K562 (cell line): ENCODE measurements around the gene GRAMD1B. TPM values are rescaled to one million over a fixed set of nuclear protein-coding genes. Genes with fewer than 3 reads are reported as not detected.

Experiments used
- ATAC-seq: fragments of 200-7000 bp; cut with Tn5 transposase; 3 replicates; pipeline ENCODE4 v1.9.1; 2020; ENCODE audit warnings: moderate library complexity
- BruUV-seq: library from RNA; stranded (reverse); fragments of 400-500 nt; replicated peaks from 2 replicates; lab custom pipeline; 2021; lab: Mats Ljungman, UMichigan
- CTCF ChIA-PET: fragments of 300-600 bp; formaldehyde crosslinking; extraction: SDS; loops from one replicate; lab custom pipeline; 2021; ENCODE audit warnings: low intra/inter-chr PET ratio; lab: Yijun Ruan, JAX
- POLR2A ChIA-PET: fragments of 300-600, 350-650 bp; sonication (Branson Sonifier 250); formaldehyde crosslinking; extraction: SDS; loops from one replicate; lab custom pipeline; 2021; ENCODE audit warnings: antibody characterized with exemption, inconsistent platforms; lab: Yijun Ruan, JAX
- DNase-seq, 4 experiments: peaks; one replicate each; pipeline versions ENCODE4 v3.0.0 to v3.0.0-alpha.2; 2011 to 2018; ENCODE audit warnings: low spot score in 3 of 4, mixed read lengths in 3 of 4; ENCODE audit errors: extremely low read depth in 1 of 4
- FAIRE-seq: peaks from 2 replicates; lab custom pipeline; 2011; peaks lifted over from hg19 to GRCh38; lab: Jason Lieb, UNC
- H2AFZ ChIP-seq: 2 replicates; pipeline ENCODE4 v1.6.0; 2011; ENCODE audit warnings: low read depth, low read length, control low read depth, inconsistent platforms
- H3K27ac ChIP-seq: fragments of 200-600 bp; 3 replicates; pipeline ENCODE4 v1.8.0; 2011; ENCODE audit warnings: low read depth, mild to moderate bottlenecking, control low read depth, inconsistent platforms, low read length, moderate library complexity, mixed read lengths; ENCODE audit errors: extremely low read depth
- H3K27me3 ChIP-seq, 2 experiments: fragments of 300-600 bp in 1 of 2; 2 replicates in 1 of 2; 3 replicates in 1 of 2; pipeline versions ENCODE4 v1.6.0 to v1.8.0; 2011; ENCODE audit warnings: inconsistent platforms in 2 of 2, low read length in 2 of 2, mild to moderate bottlenecking in 1 of 2, mixed read lengths in 1 of 2, moderate library complexity in 1 of 2; ENCODE audit not compliant: control insufficient read depth in 2 of 2, insufficient read depth in 2 of 2
- H3K36me3 ChIP-seq: fragments of 300-600 bp; 3 replicates; pipeline ENCODE4 v1.8.0; 2011; ENCODE audit warnings: mild to moderate bottlenecking, low read length, inconsistent platforms; ENCODE audit not compliant: control insufficient read depth, insufficient read depth
- H3K4me1 ChIP-seq, 2 experiments: fragments of 200-600 bp in 1 of 2; replicated peaks in 1 of 2; 2 replicates in 1 of 2; 3 replicates in 1 of 2; pipeline versions ENCODE4 v1.5.1 to v1.8.0; 2011; ENCODE audit warnings: inconsistent platforms in 2 of 2, low read length in 2 of 2, mild to moderate bottlenecking in 1 of 2, mixed read lengths in 1 of 2, moderate library complexity in 1 of 2; ENCODE audit not compliant: control insufficient read depth in 2 of 2, insufficient read depth in 2 of 2
- H3K4me2 ChIP-seq: 2 replicates; pipeline ENCODE4 v1.6.1; 2011; ENCODE audit warnings: low read length, control low read depth, inconsistent platforms, mixed read lengths; ENCODE audit not compliant: insufficient read depth
- H3K4me3 ChIP-seq: fragments of 200-600 bp; sonication (generic), shearing (Covaris generic); 2 replicates; pipeline ENCODE4 v1.5.1; 2016; ENCODE audit warnings: control low read depth, inconsistent platforms
- H3K79me2 ChIP-seq: fragments of 200-600 bp; 3 replicates; pipeline ENCODE4 v1.8.0; 2011; ENCODE audit warnings: low read length, inconsistent platforms; ENCODE audit not compliant: control insufficient read depth, insufficient read depth
- H3K9ac ChIP-seq, 2 experiments: 2 replicates each; pipeline versions ENCODE4 v1.6.0 to v1.6.1; 2011; ENCODE audit warnings: low read depth in 2 of 2, low read length in 2 of 2, control low read depth in 1 of 2, inconsistent platforms in 1 of 2, mild to moderate bottlenecking in 1 of 2, mixed read lengths in 1 of 2; ENCODE audit not compliant: insufficient read depth in 1 of 2
- H3K9me1 ChIP-seq: one replicate; pipeline ENCODE4 v1.6.0; 2011; ENCODE audit warnings: inconsistent platforms, mild to moderate bottlenecking, low read length, moderate library complexity; ENCODE audit not compliant: control insufficient read depth, insufficient read depth
- H3K9me3 ChIP-seq: replicated peaks from 2 replicates; pipeline ENCODE4 v1.5.1; 2011; ENCODE audit warnings: low read depth, low read length, inconsistent platforms; ENCODE audit not compliant: control insufficient read depth, insufficient read depth
- H4K20me1 ChIP-seq: replicated peaks from 2 replicates; pipeline ENCODE4 v1.6.1; 2011; ENCODE audit warnings: low read length, inconsistent platforms, mixed read lengths; ENCODE audit not compliant: control insufficient read depth, insufficient read depth
- BRCA1 ChIP-seq, 2 experiments: fragments of 450-650 bp in 1 of 2; sonication (generic) in 1 of 2; formaldehyde crosslinking in 1 of 2; IDR thresholded peaks; 2 replicates each; pipeline versions ENCODE4 v1.5.0 to v1.6.1; 2017 to 2020; ENCODE audit warnings: mild to moderate bottlenecking in 1 of 2, missing genetic modification reagents in 1 of 2
- C11orf30 ChIP-seq: fragments of 450-650 bp; IDR thresholded peaks from 2 replicates; pipeline ENCODE4 v1.6.1; 2016; ENCODE audit warnings: low read depth, mild to moderate bottlenecking
- IFI16 ChIP-seq: fragments of 250-450 bp; sonication (Bioruptor Pico); IDR thresholded peaks from 2 replicates; pipeline ENCODE4 v2.1.2; 2022; ENCODE audit warnings: mild to moderate bottlenecking, inconsistent platforms
- ZNF668 ChIP-seq: fragments of 250-450 bp; sonication (Bioruptor Pico); IDR thresholded peaks from 2 replicates; pipeline ENCODE4 v1.8.0; 2022; ENCODE audit warnings: mild to moderate bottlenecking, inconsistent platforms
- WGBS: fragments of 100-300 bp; shearing (Covaris generic); methylation state at CpG from one replicate; pipeline ENCODE4 v1.1.6; 2016; ENCODE audit warnings: low coverage, mixed read lengths; ENCODE audit not compliant: insufficient coverage; ENCODE audit errors: missing lambda C conversion rate; 5-methylcytosine and 5-hydroxymethylcytosine counted together
- in situ Hi-C: fragments of 300-500 bp; cut with MboI; formaldehyde crosslinking; loops from 4 replicates; pipeline ENCODE4 v1.15.0; 2018; ENCODE audit warnings: inconsistent platforms, mixed read lengths
- intact Hi-C: fragments of 100-400 bp; cut with micrococcal nuclease; formaldehyde crosslinking; loops from 2 replicates; pipeline ENCODE4 v1.14.2; 2022
- polyA plus RNA-seq, 8 experiments: library from polyadenylated mRNA; depleted of rRNA in 4 of 8; stranded (reverse) in 5 of 8; unstranded in 3 of 8; fragments of >200 nt; fragmentation: Nextera tagmentation in 2 of 8; fragmentation: Illumina TruSeq in 1 of 8; extraction: Ambion mirVana in 2 of 8; extraction: Trizol in 1 of 8; gene quantifications; 2 replicates each; pipeline versions ENCODE4 v1.2.1 to v1.2.3, GENCODE V29; 2011 to 2014; ENCODE audit warnings: inconsistent platforms in 1 of 8, missing spikeins in 1 of 8
- total RNA-seq, 7 experiments: library from RNA; depleted of rRNA in 6 of 7; stranded (reverse); fragments of >200 nt in 6 of 7; fragmentation: Illumina TruSeq in 2 of 7; extraction: Trizol in 2 of 7; gene quantifications; 2 replicates each; pipeline versions ENCODE4 v1.2.1 to v1.2.3, GENCODE V29; 2011 to 2021; ENCODE audit warnings: low replicate concordance in 1 of 7
- TF ChIP-seq, protein P1 (sequence below): fragments of 250-450 bp; sonication (Bioruptor Pico); IDR thresholded peaks from 2 replicates; pipeline ENCODE4 v1.9.0; 2021; ENCODE audit warnings: mild to moderate bottlenecking, inconsistent platforms
- TF ChIP-seq, protein P2 (sequence below): sonication (generic); formaldehyde crosslinking; IDR thresholded peaks from 2 replicates; pipeline ENCODE4 v1.8.0; 2022; ENCODE audit warnings: missing genetic modification reagents, mild to moderate bottlenecking, borderline replicate concordance
- TF ChIP-seq, protein P3 (sequence below): fragments of 450-650 bp; formaldehyde crosslinking; IDR thresholded peaks from 2 replicates; pipeline ENCODE4 v1.4.0; 2020; ENCODE audit warnings: mild to moderate bottlenecking, moderate library complexity

Gene GRAMD1B
- total and polyA plus RNA-seq, 9 of the 15 experiments (the other 6 are each of a cell fraction or from before 2014, with no cell fraction given), result 0.31 TPM; not detected in 8

DNA sequence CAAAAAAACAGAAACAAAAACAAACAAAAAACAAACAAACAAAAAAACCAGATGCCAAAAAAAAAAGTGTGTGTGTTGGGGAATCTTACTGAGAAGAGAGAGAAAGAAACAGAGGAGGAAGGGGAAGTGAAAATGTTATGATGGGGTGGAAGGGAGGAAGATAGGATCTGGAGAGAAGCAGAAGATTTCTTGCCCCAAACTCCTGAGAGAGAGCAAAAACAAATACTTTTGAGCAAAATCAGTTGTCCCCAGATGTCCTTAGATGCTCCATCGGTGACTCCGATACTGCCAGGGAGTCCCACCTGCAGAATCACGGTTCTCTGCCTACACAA is 19.9 kb upstream of the GRAMD1B start:
- no peaks in the 10 kb centered on the region for H3K36me3 ChIP-seq
- ChIA-PET CTCF (no interaction called here), POLR2A (no interaction called here)
- no peaks in the 10 kb centered on the region for H3K4me1 ChIP-seq
- no peaks in the 10 kb centered on the region for H3K9me1 ChIP-seq
- no peaks in the 10 kb centered on the region for H3K79me2 ChIP-seq
- DNase-seq, result no peak
- BruUV-seq, result no TSS peak
- H4K20me1 ChIP-seq, result no peaks in the 10 kb centered on the region
- H3K9me3 ChIP-seq, result no peaks in the 10 kb centered on the region
- peaks cover 0 to 7% of the 10 kb centered on the region in 2 experiments; a peak in 2 of 5 replicates for H3K27me3 ChIP-seq
- WGBS, result 0% methylated on average over 3 of the region's 3 CpGs
- ATAC-seq, result no peak
- TF ChIP-seq ZNF668 (CRISPR knock-in tag) (no peak), IFI16 (CRISPR knock-in tag) (no peak), BRCA1 (IDR thresholded peaks at IDR 0.05) (no peak), BRCA1 (CRISPR knock-in tag; IDR thresholded peaks at IDR 0.05) (no peak), C11orf30 (no peak)
- TF ChIP-seq, protein P1, sequence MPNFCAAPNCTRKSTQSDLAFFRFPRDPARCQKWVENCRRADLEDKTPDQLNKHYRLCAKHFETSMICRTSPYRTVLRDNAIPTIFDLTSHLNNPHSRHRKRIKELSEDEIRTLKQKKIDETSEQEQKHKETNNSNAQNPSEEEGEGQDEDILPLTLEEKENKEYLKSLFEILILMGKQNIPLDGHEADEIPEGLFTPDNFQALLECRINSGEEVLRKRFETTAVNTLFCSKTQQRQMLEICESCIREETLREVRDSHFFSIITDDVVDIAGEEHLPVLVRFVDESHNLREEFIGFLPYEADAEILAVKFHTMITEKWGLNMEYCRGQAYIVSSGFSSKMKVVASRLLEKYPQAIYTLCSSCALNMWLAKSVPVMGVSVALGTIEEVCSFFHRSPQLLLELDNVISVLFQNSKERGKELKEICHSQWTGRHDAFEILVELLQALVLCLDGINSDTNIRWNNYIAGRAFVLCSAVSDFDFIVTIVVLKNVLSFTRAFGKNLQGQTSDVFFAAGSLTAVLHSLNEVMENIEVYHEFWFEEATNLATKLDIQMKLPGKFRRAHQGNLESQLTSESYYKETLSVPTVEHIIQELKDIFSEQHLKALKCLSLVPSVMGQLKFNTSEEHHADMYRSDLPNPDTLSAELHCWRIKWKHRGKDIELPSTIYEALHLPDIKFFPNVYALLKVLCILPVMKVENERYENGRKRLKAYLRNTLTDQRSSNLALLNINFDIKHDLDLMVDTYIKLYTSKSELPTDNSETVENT (CRISPR knock-in tag), result no peak
- TF ChIP-seq, protein P2, sequence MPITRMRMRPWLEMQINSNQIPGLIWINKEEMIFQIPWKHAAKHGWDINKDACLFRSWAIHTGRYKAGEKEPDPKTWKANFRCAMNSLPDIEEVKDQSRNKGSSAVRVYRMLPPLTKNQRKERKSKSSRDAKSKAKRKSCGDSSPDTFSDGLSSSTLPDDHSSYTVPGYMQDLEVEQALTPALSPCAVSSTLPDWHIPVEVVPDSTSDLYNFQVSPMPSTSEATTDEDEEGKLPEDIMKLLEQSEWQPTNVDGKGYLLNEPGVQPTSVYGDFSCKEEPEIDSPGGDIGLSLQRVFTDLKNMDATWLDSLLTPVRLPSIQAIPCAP, result no peak
- TF ChIP-seq, protein P3, sequence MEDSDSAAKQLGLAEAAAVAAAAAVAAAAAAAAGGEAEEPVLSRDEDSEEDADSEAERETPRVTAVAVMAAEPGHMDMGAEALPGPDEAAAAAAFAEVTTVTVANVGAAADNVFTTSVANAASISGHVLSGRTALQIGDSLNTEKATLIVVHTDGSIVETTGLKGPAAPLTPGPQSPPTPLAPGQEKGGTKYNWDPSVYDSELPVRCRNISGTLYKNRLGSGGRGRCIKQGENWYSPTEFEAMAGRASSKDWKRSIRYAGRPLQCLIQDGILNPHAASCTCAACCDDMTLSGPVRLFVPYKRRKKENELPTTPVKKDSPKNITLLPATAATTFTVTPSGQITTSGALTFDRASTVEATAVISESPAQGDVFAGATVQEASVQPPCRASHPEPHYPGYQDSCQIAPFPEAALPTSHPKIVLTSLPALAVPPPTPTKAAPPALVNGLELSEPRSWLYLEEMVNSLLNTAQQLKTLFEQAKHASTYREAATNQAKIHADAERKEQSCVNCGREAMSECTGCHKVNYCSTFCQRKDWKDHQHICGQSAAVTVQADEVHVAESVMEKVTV (CRISPR knock-in tag), result no peak
- H2AFZ ChIP-seq, result no peak overlapping the region
- intact Hi-C loops (no loop called here), in situ Hi-C loops (no loop called here)
- no peak overlapping the region for H3K4me3 ChIP-seq
- no peak overlapping the region for H3K9ac ChIP-seq
- no peak overlapping the region for H3K4me2 ChIP-seq
- no peak for FAIRE-seq
- no peak overlapping the region for H3K27ac ChIP-seq
